ENCODE data around the gene BMPR1A. TPM values are rescaled to one million over a fixed set of nuclear protein-coding genes. Genes with fewer than 3 reads are reported as not detected.
A peak's percentile ranks its signal among the peaks of the same experiment; 100 is the strongest.

Gene BMPR1A
- total RNA-seq, 2 donors from 2014 or later = 38.9 to 50.9 TPM

DNA sequence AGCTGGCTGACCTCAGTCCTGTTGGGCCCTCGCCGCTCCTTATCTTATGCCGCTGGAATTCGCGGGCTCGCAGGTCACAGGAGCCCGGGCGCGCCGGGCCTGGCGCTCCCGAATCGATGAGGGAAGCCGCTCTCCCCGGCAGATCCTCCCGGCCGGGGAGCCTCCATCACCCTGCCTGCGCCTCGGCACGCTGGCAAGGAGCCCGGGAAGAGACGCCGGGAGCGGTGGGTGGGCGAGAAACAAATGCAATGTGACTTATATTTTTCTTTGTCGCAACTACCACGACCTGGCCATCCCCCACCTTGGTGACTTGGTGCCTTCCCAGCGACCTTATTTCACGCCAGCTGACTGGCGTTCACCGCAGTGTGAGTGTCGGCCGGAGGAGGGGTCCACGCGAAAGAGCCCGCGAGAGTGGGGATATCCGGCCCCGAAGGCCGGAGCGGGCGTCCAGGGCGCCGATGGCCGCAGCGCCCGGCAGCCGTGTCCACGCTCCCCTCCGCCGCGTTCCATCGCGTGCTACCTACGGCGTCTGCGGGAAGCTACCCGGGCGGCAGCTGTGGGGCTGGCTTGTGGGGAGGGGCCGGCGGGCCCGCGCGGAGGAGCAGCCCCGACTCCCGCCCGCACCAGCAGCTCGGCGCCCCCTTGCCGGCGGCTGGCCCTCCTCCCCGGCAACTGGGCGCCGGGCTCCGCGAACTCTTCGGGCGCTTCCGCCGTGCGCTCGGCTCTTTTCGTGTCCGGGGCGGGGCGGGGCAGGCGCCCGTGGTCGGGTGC lies 494 bp upstream of the BMPR1A start:
- DNase-seq (peak; percentile 86 to 92), ATAC-seq (peak; percentile 79)
- intact Hi-C loops (cut with DNase I, micrococcal nuclease) = no loop called here

DNA sequence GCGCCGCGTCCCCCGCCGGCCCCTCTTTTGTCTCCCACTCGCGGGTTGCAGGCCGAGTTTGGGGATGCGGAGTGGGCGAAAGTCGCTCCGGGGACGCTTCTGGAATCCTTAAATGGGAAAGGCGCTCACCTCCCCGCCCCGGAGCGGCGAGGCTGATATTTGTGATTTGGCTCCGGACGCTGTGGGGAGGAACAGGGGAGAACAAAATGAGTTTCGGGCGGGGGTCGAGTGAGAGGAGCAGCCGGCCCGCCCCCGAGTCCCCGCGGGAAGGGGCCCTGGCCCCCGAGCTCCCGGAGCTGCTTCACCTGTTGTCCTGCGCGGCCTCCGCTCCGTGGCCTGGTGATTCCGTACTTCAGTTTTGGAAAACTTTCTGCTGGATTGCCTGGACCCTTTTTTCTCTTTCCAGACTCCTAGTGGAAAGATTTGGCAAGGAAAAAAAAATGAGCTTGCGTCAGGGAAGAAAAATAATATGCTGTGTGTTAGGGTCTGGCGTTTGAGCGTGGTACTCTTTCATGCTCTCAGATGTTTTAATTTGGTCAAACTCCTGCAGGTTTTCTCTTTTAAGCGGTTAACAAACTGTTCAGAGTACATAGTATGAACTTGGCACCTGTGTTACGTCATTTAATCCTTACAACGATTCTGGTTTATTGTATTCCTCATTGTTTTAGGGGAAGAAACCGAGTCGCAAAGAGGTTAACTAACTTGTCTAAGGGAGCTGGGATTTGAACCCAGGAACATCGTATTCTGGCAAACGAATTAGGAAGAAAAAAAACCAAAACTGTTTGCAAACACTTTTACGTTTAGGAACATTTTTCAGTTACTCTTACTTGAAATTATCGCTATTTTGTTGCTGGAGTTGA lies 924 bp downstream of the BMPR1A start:
- intact Hi-C loops (cut with DNase I, micrococcal nuclease) = no loop called here
- peak; percentile 42 to 60 for DNase-seq
- ATAC-seq = peak; percentile 21

DNA sequence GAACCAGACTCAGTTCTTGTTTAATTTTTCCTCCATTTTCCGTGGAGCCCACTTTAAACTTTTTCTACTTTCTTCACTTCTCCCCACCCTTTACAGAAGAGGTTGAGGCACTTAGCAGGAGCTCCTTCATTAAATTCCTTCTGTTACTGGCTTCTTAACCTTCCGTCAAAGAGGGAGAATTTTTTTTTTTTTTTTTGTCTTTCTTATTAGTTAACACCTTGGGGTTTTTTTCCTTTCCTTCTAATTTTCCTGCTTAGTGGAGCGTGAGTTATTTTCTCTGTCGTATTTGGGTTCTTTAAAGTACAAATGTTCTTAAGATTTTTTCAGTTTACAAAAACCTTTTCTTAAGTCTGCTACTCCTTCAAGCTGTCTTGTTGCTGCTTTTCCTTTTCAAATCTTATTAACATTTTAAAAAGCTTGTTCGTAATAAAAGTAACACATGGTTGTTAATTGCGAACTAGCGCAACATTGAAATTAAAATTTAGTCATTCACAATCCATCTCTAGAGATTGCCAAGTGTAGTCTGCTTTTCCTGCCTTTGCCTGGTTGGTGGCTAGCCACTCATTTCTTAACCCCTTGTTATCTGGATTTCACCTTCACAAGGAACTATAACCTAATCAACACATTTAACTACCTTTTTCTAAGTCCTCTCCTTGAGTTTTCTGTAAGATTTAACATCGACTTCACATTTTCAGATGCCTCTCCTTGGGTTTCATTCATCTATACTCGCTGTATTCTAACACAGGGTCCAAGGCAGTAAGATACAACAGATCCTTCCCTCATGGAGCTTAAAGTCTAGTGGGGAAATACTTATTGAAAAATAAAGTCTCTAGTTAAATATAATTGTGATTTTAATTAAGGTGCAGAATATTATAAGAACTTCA lies 2.0 kb downstream of the BMPR1A start:
- no peak for DNase-seq
- no peak for ATAC-seq
- intact Hi-C loops (cut with DNase I, micrococcal nuclease) = no loop called here

DNA sequence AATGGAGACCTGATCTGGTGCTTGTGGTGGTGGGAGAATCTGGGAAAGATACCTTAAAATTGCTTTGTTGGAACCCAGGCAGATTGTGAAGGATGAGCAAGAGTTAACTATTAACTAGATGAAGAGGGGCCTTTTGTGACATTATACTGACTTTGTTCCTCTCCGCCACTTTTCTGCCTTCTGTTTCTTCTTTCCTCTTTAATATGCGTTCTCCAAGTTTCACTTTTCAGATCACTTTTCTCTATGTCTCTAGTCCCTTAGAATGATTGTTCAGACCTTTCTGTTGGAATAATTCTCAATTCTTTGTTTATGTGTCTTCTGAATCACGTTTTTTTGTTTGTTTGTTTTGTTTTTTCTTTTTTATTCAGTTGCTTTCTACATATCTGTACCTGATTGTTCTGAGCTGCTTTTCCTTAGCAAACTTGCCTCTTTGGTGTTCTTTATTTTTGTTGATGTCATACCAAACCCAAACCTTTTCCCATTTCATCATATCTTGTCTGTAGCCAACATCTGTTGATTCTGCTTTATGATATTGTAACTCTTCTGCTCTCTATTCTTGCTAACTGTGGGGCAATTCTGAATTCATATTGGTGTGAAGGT lies 2.8 kb downstream of the BMPR1A start:
- DNase-seq (no peak), ATAC-seq (no peak)
- intact Hi-C loops (cut with DNase I, micrococcal nuclease) = no loop called here

DNA sequence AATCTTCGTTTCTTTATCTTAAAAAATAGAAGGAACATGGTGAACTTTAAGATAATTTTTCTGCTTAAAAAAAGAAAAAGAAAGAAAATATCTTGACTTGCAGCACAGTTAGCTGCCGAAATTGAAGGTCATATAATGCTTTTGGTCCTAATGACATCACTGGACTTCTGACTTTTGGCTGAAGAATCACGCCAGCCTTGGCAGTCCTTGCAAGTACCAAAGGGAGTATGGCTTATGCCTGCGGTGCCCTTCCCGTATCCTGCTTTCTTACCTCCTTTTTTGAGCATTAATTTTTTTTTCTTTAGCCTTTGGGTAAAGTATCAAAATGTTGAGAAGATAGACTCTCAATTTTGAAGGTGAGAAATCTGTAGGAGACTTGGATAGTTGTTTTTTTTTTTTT lies 7.0 kb downstream of the BMPR1A start:
- intact Hi-C loops (cut with DNase I, micrococcal nuclease) = no loop called here
- DNase-seq (no peak), ATAC-seq (no peak)

DNA sequence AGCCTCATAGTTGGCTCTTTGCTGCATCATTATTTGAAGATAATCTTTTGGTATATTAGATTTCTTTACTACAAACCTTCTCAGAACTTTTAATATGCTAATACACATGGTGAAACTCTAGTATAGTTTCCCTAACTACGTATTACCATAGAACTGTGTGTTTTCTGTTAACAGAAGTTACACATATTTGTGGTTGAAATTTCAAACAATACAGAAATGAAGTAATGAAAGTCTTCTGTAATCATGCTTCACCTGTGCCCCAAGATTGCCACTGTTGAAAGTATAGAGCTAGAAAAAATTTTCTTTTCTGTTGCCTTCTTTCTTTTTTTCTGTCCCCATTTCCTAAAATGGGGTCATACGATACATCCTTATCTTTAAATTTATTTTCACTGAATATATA lies 9.1 kb downstream of the BMPR1A start:
- DNase-seq (no peak), ATAC-seq (no peak)
- intact Hi-C loops (cut with DNase I, micrococcal nuclease) = no loop called here

DNA sequence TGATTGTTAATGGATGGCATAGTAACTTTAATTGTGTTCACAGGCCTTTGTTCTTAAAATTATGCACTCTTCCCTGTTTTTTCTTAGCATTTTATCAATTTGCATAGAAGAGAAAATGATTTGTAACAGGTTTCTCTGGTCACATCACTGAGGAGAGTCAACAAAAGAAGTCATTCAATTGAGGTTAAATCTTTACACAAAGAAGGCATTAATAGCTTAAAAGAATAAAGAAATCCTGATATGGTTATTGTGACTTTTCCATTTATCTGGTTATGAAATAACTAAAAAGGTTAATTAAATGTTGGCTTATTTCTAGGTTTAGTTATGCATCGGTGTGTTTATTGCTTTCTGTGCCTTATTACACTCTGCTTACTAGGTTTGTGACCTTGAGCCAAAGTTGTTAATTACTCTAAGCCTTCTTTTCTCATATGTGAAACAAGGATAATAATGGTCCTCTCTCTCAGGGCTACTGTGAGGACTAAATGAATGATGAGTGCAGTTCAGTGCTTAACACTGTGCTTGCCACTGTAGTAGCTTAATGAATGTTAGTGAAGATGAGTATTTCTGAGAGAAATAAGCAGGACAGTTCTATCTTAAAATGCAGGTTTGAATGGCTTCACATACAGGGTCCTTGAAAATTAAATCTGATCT lies 12.1 kb downstream of the BMPR1A start:
- no peak for DNase-seq
- no peak for ATAC-seq
- intact Hi-C loops (cut with DNase I, micrococcal nuclease) = no loop called here

DNA sequence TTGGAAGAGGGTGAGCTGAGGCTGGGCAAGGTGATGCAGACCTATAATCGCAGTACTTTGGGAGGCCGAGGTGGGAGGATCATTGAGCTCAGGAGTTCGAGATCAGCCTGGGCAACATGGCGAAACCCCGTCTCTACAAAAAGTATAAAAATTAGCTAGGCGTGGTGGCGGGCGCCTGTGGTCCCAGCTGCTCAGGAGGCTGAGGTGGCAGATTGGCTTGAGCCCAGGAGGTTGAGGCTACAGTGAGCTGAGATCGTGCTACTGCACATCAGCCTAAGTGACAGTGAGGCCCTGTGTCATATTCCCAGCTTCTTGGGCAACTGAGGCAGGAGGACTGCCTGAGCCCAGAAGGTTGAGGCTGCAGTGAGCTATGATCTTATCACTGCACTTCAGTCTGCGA lies 13.6 kb downstream of the BMPR1A start:
- no peak for ATAC-seq
- intact Hi-C loops (cut with DNase I, micrococcal nuclease) = loop anchor here in 1 of 2 donors (5.0 kb wide), 1 partner anchor 107 kb away; no protein-coding TSS in a partner anchor
- DNase-seq = no peak

DNA sequence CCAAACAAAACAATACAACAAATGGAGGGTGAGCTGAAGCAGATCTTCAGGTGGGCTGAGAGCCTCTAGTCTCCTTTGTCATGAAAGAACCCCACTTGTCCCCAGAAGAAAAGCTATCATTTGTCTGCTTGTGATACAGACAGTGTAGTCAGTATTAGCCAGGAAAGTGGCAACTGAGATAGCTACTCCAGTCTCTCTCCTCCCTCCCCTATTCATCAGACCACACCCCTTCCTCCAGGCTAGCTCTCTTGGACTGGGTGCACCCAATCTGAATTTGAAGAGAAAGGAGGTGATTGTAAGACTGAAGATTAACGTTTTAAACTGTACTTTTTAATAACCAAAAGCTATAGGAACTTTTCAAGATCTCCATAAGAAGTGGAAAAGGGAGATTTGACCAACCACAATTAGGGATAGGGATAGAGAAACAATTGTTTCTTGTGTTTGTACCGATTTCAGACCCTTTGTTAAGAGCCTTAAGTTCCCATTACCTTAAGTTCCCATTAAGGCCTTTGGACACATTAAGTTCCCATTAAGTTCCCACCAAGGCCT lies 14.1 kb downstream of the BMPR1A start:
- ATAC-seq (peak; percentile 75), DNase-seq (no peak)
- intact Hi-C loops (cut with DNase I, micrococcal nuclease) = loop anchor here in 1 of 2 donors (5.0 kb wide), 1 partner anchor 107 kb away; no protein-coding TSS in a partner anchor

DNA sequence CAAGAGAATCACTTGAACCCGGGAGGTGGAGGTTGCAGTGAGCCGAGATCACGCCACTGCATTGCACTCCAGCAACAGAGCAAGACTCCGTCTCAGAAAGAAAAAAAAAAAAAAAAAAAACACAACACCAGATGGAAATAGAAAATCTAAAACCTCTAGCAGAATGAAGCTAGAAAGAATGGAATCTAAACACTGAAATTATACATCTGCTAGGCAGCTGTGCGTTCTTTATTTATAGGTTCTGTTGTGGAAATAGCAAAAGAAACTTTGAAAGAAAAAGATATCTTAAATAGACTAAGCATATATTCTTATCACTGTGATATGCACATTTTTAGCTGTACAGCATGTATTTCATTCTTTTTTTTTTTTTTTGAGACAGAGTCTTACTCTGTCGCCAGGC lies 17.1 kb downstream of the BMPR1A start:
- no peak for DNase-seq
- intact Hi-C loops (cut with DNase I, micrococcal nuclease) = loop anchor here in 1 of 2 donors (5.0 kb wide), 1 partner anchor 104 kb away; no protein-coding TSS in a partner anchor
- no peak for ATAC-seq

DNA sequence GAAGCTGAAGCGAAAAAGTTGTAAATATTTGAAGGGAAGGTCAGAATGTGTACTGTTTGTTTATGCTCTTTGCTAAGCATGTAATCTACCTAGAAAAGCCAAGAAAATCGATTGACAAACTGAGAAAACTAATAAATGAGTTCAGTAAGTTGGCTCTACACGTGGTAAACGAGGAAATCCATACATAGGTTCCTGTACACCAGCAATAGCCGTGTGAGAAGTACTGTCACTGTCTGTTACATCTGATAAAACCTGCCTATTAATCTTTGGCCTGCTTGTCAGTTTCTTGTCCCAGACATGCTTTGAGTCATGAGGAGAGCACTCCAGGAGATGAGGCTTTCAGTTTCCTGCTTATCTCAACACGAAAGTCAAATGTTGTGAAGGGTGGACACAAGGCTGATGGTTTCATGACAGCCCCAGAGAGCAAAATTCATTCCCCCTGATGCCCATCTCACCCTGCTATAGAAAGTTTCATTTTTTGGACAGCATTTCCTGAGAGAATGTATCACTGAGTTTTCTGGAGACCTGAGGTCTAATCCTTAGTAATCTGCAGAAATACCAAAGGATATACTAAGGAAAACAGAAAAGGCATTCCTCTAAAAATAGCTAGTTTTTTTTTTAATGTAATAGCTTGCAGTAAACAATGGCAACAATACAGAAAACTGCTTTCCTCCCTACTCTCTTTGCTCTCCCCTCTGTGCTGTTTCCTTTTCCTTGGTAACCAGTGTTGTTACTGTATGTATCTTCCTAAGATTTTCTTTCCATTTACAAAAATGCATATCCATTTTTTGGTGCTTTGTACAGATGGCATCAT lies 18.8 kb downstream of the BMPR1A start:
- no peak for DNase-seq
- intact Hi-C loops (cut with DNase I, micrococcal nuclease) = no loop called here
- peak; percentile 86 for ATAC-seq

DNA sequence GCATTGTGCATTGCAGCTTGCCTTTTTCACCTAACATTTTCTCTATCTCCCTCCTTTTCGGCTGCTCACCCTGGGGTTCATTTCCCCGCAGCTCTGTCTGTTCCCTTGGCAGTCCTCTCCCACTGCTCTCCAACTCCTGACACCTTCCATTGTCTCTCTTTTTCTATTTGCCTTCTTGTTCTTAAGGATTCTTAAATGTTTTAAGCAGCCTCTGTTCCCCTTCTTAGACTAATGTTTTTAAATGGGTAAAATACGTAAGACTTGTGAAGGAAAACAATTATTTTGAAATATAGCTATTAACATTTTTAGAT lies 19.4 kb downstream of the BMPR1A start:
- no peak for ATAC-seq
- intact Hi-C loops (cut with DNase I, micrococcal nuclease) = no loop called here
- DNase-seq = no peak

DNA sequence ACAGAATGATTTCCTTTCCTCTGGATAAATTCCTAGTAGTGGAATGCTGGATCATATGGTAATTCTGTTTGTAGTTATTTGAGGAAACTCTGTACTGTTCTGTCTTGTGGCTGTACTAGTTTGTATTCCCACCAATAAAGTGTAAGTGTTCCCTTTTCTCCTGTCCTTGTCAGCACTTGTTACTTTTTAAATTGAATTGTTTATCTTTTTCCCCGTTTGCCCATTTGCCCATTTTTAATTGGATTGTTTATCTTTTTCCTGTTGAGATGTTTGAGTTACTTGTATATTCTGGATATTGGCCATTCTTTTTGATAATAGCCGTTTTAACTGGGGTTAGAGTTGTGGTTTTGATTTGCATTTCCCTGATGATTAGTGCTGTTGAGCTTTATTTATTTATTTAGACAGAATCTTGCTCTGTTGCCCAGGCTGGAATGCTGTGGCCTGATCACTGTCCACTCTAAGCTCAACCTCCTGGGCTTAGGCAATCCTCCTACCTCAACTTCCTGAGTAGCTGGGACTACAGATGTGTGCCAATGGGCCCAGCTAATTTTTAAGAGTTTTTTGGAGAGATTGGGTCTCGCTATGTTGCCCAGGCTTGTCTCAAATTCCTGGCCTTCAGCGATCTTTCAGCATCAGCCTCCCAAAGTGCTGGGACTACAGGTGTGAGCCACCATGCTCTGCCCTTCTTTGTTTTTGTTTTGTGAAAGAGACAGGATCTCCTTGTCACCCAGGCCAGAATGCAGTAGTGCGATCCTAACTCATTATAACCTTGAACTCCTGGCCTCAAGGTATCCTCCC lies 23.0 kb downstream of the BMPR1A start:
- ATAC-seq (no peak), DNase-seq (no peak)
- intact Hi-C loops (cut with DNase I, micrococcal nuclease) = no loop called here

DNA sequence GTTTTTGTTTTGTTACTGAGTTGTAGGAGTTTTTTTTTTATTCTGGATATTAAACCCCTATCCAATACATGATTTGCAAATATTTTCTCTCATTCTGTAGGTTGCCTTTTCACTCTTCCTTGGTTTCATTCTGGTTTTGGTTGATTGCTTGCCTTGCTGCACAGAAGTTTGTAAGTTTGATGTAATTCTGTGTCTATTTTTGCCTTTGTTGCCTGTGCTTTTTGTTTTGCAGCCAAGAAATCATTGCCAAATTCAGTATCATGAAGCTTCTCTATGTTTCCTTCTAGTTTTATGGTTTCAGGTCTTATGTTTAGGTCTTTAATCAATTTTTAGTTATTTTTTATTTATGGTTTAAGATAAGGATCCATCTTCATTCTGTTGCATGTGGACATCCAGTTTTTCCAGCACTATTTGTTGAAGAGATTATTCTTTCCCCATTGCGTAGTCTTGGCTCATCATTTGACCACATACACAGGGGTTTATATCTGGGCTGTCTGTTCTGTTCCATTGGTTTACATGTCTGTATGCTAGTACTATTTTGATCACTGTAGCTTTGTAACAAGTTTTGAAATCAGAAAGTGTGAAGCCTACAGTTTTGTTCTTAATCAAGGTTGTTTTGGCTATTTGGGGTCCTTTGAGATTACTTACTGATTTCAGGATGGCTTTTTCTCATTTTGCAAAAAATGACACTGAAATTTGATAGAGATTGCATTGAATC lies 26.4 kb downstream of the BMPR1A start:
- DNase-seq = no peak
- intact Hi-C loops (cut with DNase I, micrococcal nuclease) = no loop called here
- ATAC-seq = no peak

DNA sequence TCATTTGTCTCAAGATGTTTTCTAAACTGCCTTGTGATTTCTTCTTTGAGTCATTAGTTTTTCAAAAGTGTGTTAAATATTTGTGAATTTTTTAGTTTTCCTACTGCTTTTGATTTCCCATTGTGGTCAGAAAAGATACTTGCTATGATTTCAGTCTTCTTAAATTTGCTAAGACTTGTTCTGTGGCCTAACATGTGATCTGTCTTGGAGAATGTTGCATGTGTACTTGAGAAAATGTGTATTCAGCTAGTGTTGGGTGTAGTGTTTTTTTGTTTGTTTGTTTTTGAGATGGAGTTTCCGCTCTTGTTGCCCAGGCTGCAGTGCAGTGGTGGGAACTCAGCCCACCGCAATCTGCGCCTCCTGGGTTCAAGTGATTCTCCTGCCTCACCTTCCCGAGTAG lies 28.6 kb downstream of the BMPR1A start:
- intact Hi-C loops (cut with DNase I, micrococcal nuclease) = no loop called here
- DNase-seq = no peak
- no peak for ATAC-seq

DNA sequence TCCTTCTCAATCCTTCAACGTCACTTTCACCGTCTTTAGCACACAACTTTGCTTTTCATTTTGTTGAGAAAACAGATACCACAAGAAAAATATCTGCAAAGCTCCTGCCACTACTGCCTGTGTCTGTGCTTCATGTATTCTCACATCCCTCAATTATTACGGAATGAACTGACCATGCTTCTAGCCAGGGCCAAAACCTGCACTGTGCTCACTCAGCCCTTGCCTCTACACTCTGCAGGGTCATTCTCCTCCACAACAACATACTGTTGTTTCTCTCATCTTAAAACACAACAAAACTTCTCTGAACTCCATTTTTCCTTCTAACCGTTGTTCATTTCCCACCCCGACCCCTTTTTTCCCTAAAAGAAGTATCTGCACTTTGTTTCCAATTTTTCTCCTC lies 29.5 kb downstream of the BMPR1A start:
- ATAC-seq (peak; percentile 38), DNase-seq (no peak)
- intact Hi-C loops (cut with DNase I, micrococcal nuclease) = no loop called here

Data from left colon (tissue), 2 donors.